HCT116 (cell line): Measurements from ENCODE around the gene REEP6. TPM values are rescaled to one million over a fixed set of nuclear protein-coding genes. Genes with fewer than 3 reads are reported as not detected.

ENCODE experiments used
- ATAC-seq: fragments of 200-7000 bp; cut with Tn5 transposase; 2 replicates; pipeline ENCODE4 v1.9.1; 2020; ENCODE audit warnings: mild to moderate bottlenecking, moderate library complexity
- BruUV-seq: library from RNA; stranded (reverse); fragments of 400-500 nt; replicated peaks from 2 replicates; lab custom pipeline; 2021; lab: Mats Ljungman, UMichigan
- CTCF ChIA-PET: fragments of 300-600 bp; sonication (Branson Sonifier 250); formaldehyde crosslinking; loops from one replicate; lab custom pipeline; 2021; ENCODE audit warnings: antibody characterized with exemption; lab: Charles Lee
- POLR2A ChIA-PET: fragments of 300-600, 350-600 bp; sonication (Branson Sonifier 250); formaldehyde crosslinking; loops from one replicate; lab custom pipeline; 2021; ENCODE audit warnings: antibody characterized with exemption; lab: Charles Lee
- RAD21 ChIA-PET, 2 experiments: fragments of 300-600 bp; sonication (Branson Sonifier 250); formaldehyde crosslinking; loops; one replicate each; lab custom pipeline; 2023; ENCODE audit warnings: low total read pairs in 2 of 2; ENCODE audit not compliant: uncharacterized antibody in 2 of 2, unreplicated experiment in 2 of 2, low non-redundant PET in 1 of 2; lab: Charles Lee
- DNase-seq: peaks from one replicate; pipeline ENCODE4 v3.0.0-alpha.2; 2010; ENCODE audit warnings: low read depth, low spot score
- H2AFZ ChIP-seq: fragments of 200-600 bp; shearing (Covaris generic), sonication (generic); 2 replicates; pipeline ENCODE4 v1.6.1; 2017; ENCODE audit warnings: low read depth, mixed run types, mixed read lengths, antibody characterized with exemption, low read length; ENCODE audit not compliant: poor library complexity, severe bottlenecking
- H3K27ac ChIP-seq: 2 replicates; pipeline ENCODE4 v1.5.1; 2012; ENCODE audit warnings: low read depth, low read length
- H3K27me3 ChIP-seq: fragments of 200-600 bp; sonication (generic); 2 replicates; pipeline ENCODE4 v1.6.1; 2016; ENCODE audit warnings: mixed run types, low read length, mixed read lengths; ENCODE audit not compliant: insufficient read depth
- H3K36me3 ChIP-seq, 2 experiments: fragments of 200-500 bp in 1 of 2; fragments of 200-600 bp in 1 of 2; sonication (Bioruptor generic) in 1 of 2; sonication (generic) in 1 of 2; 2 replicates each; pipeline versions ENCODE4 v1.5.1 to v1.6.1; 2014 to 2016; ENCODE audit warnings: low read length in 2 of 2, inconsistent platforms in 1 of 2, mixed read lengths in 1 of 2, mixed run types in 1 of 2; ENCODE audit not compliant: insufficient read depth in 2 of 2, control insufficient read depth in 1 of 2
- H3K4me1 ChIP-seq, 2 experiments: fragments of 200-600 bp in 1 of 2; sonication (generic) in 1 of 2; 2 replicates each; pipeline versions ENCODE4 v1.5.1 to v1.6.1; 2012 to 2017; ENCODE audit warnings: low read length in 2 of 2, inconsistent platforms in 1 of 2, mild to moderate bottlenecking in 1 of 2, mixed read lengths in 1 of 2, mixed run types in 1 of 2, moderate library complexity in 1 of 2; ENCODE audit not compliant: insufficient read depth in 2 of 2, control insufficient read depth in 1 of 2
- H3K4me2 ChIP-seq: fragments of 200-600 bp; sonication (generic); 2 replicates; pipeline ENCODE4 v1.6.1; 2017; ENCODE audit warnings: mixed run types, low read length, mixed read lengths
- H3K4me3 ChIP-seq, 2 experiments: fragments of 200-600 bp in 1 of 2; sonication (generic) in 1 of 2; replicated peaks in 1 of 2; 2 replicates each; pipeline ENCODE4 v1.5.1; 2011 to 2016; ENCODE audit warnings: low read length in 2 of 2, control low read depth in 1 of 2, low read depth in 1 of 2, mild to moderate bottlenecking in 1 of 2, mixed read lengths in 1 of 2, mixed run types in 1 of 2
- H3K79me2 ChIP-seq: fragments of 200-600 bp; sonication (generic); 2 replicates; pipeline ENCODE4 v1.6.1; 2017; ENCODE audit warnings: mild to moderate bottlenecking, mixed run types, low read length, moderate library complexity, mixed read lengths; ENCODE audit not compliant: insufficient read depth
- H3K9ac ChIP-seq: fragments of 200-600 bp; sonication (generic); 2 replicates; pipeline ENCODE4 v1.6.1; 2016; ENCODE audit warnings: low read length, mixed read lengths
- H3K9me2 ChIP-seq: fragments of 200-600 bp; sonication (generic), shearing (Covaris generic); 2 replicates; pipeline ENCODE4 v1.6.1; 2017; ENCODE audit warnings: mixed run types, mild to moderate bottlenecking, moderate library complexity; ENCODE audit not compliant: insufficient read depth
- H3K9me3 ChIP-seq, 2 experiments: fragments of 200-500 bp in 1 of 2; fragments of 200-600 bp in 1 of 2; sonication (Bioruptor generic) in 1 of 2; sonication (generic) in 1 of 2; 2 replicates each; pipeline ENCODE4 v1.6.1; 2014 to 2017; ENCODE audit warnings: low read length in 2 of 2, mixed read lengths in 2 of 2, inconsistent platforms in 1 of 2, low read depth in 1 of 2, mild to moderate bottlenecking in 1 of 2, mixed run types in 1 of 2, moderate library complexity in 1 of 2; ENCODE audit not compliant: control insufficient read depth in 1 of 2, insufficient read depth in 1 of 2
- H4K20me1 ChIP-seq: fragments of 200-600 bp; sonication (generic), shearing (Covaris generic); 2 replicates; pipeline ENCODE4 v1.6.1; 2017; ENCODE audit warnings: mixed run types, mild to moderate bottlenecking, moderate library complexity; ENCODE audit not compliant: insufficient read depth
- CTCF ChIP-seq, 3 experiments: fragments of 200-600 bp in 1 of 3; sonication (generic) in 1 of 3; IDR thresholded peaks in 2 of 3; conservative IDR thresholded peaks in 1 of 3; 2 replicates each; pipeline ENCODE4 v1.5.1; 2012 to 2017; ENCODE audit warnings: low read depth in 2 of 3, low read length in 2 of 3, antibody characterized with exemption in 1 of 3, borderline replicate concordance in 1 of 3, control low read depth in 1 of 3, mild to moderate bottlenecking in 1 of 3, mixed read lengths in 1 of 3, mixed run types in 1 of 3, moderate library complexity in 1 of 3; ENCODE audit not compliant: insufficient read depth in 1 of 3
- EZH2 ChIP-seq: fragments of 200-600 bp; sonication (generic); IDR thresholded peaks from 2 replicates; pipeline ENCODE4 v1.6.1; 2017; ENCODE audit warnings: antibody characterized with exemption, mixed run types
- FOSL1 ChIP-seq: IDR thresholded peaks from 2 replicates; pipeline ENCODE4 v1.6.1; 2012; ENCODE audit warnings: low read depth
- YY1 ChIP-seq: IDR thresholded peaks from 2 replicates; pipeline ENCODE4 v1.6.1; 2011; ENCODE audit warnings: low read length, low read depth, moderate library complexity, mild to moderate bottlenecking; ENCODE audit not compliant: insufficient replicate concordance; ENCODE audit errors: extremely low read depth
- intact Hi-C: fragments of 100-400 bp; cut with micrococcal nuclease; formaldehyde crosslinking; loops from 2 replicates; pipeline ENCODE4 v1.10.0; 2022
- total RNA-seq: library from RNA; stranded (reverse); gene quantifications from one replicate; pipeline ENCODE4 v1.2.1, GENCODE V29; 2021; ENCODE audit not compliant: unreplicated experiment

The REEP6 gene
- total RNA-seq, 1 experiment from 2014 or later = 53.9 TPM

- no peak overlapping the region for H3K27ac ChIP-seq
- no peak overlapping the region for H2AFZ ChIP-seq
- H4K20me1 ChIP-seq = no peaks in the 10 kb centered on the region
- DNase-seq = no peak
- CTCF ChIA-PET = no interaction called here
- no peak for TF ChIP-seq EZH2
- no peak for TF ChIP-seq FOSL1
- no peak for TF ChIP-seq YY1
- TF ChIP-seq CTCF (IDR thresholded peaks at IDR 0.05 in 2 of 3, conservative IDR thresholded peaks at IDR 0.05 in 1 of 3; ENCODE audit: borderline replicate concordance in 1 of 3, insufficient read depth in 1 of 3, low read depth in 2 of 3, low read length in 2 of 3) = no peak
- TF ChIP-seq, all 23 proteins: peak for 0
- H3K4me1 ChIP-seq = peaks cover 13 to 30% of the 10 kb centered on the region in 2 experiments; a peak in 3 of 4 replicates
- no peaks in the 10 kb centered on the region for H3K9me3 ChIP-seq
- POLR2A ChIA-PET = no interaction called here
- H3K36me3 ChIP-seq = no peaks in the 10 kb centered on the region
- no peak overlapping the region for H3K9ac ChIP-seq
- H3K79me2 ChIP-seq = peaks cover 7% of the 10 kb centered on the region; the same call in 1 of the 2 replicates
- no TSS peak for BruUV-seq
- no peak for ATAC-seq
- no peak overlapping the region for H3K4me3 ChIP-seq
- RAD21 ChIA-PET = no interaction called here
- intact Hi-C loops = no loop called here
- H3K27me3 ChIP-seq = no peaks in the 10 kb centered on the region
- no peak overlapping the region for H3K4me2 ChIP-seq
- no peaks in the 10 kb centered on the region for H3K9me2 ChIP-seq
Measured at GRCh38 chr19:1495799-1496713, 5.1 kb downstream of the REEP6 start.
